GM23338 (cell line): ENCODE data around the gene SLC9C2. TPM values are rescaled to one million over a fixed set of nuclear protein-coding genes. Genes with fewer than 3 reads are reported as not detected.

Experiments used
- ATAC-seq: fragments of 200-7000 bp; cut with Tn5 transposase; 3 replicates; pipeline ENCODE4 v1.9.1; 2020
- DNase-seq: peaks from one replicate; pipeline ENCODE4 v3.0.0-alpha.2; 2015; ENCODE audit warnings: low spot score
- H2AFZ ChIP-seq: fragments of 200-600 bp; sonication (generic); 2 replicates; pipeline ENCODE4 v1.8.0; 2016; ENCODE audit warnings: antibody characterized with exemption, mild to moderate bottlenecking, moderate library complexity
- H3F3A ChIP-seq: fragments of 200-600 bp; sonication (generic); replicated peaks from 2 replicates; pipeline ENCODE4 v1.8.0; 2017; ENCODE audit warnings: antibody characterized with exemption, mixed run types, low read depth
- H3K27ac ChIP-seq: fragments of 200-600 bp; sonication (generic); 2 replicates; pipeline ENCODE4 v1.6.1; 2016; ENCODE audit warnings: low read depth
- H3K27me3 ChIP-seq: fragments of 200-600 bp; sonication (generic); 2 replicates; pipeline ENCODE4 v1.8.0; 2016; ENCODE audit warnings: mild to moderate bottlenecking, mixed run types, moderate library complexity; ENCODE audit not compliant: insufficient read depth
- H3K36me3 ChIP-seq: fragments of 200-600 bp; sonication (generic); 2 replicates; pipeline ENCODE4 v1.8.0; 2016; ENCODE audit warnings: mild to moderate bottlenecking; ENCODE audit not compliant: insufficient read depth
- H3K4me1 ChIP-seq: fragments of 200-600 bp; sonication (generic); 2 replicates; pipeline ENCODE4 v1.8.0; 2016; ENCODE audit warnings: mild to moderate bottlenecking, moderate library complexity; ENCODE audit not compliant: insufficient read depth
- H3K4me2 ChIP-seq: fragments of 200-600 bp; sonication (generic); 2 replicates; pipeline ENCODE4 v1.7.1; 2017; ENCODE audit warnings: mixed run types
- H3K4me3 ChIP-seq: fragments of 200-600 bp; sonication (generic); 2 replicates; pipeline ENCODE4 v1.6.1; 2016; ENCODE audit warnings: mixed run types
- H3K79me2 ChIP-seq: fragments of 200-600 bp; sonication (generic); replicated peaks from 2 replicates; pipeline ENCODE4 v1.8.0; 2017; ENCODE audit warnings: mild to moderate bottlenecking; ENCODE audit not compliant: insufficient read depth
- H3K9me2 ChIP-seq: fragments of 200-600 bp; sonication (generic); 2 replicates; pipeline ENCODE4 v1.8.0; 2017; ENCODE audit not compliant: insufficient read depth
- H4K20me1 ChIP-seq: fragments of 200-600 bp; sonication (generic); replicated peaks from 2 replicates; pipeline ENCODE4 v1.8.0; 2017; ENCODE audit warnings: mild to moderate bottlenecking; ENCODE audit not compliant: insufficient read depth
- H3K27ac Mint-ChIP-seq: 2 replicates; pipeline ENCODE4 v1.8.0; 2020; ENCODE audit warnings: inconsistent platforms, mild to moderate bottlenecking, moderate library complexity, mixed read lengths
- H3K27me3 Mint-ChIP-seq: 3 replicates; pipeline ENCODE4 v1.8.0; 2022; ENCODE audit warnings: low read depth, mild to moderate bottlenecking, moderate library complexity, mixed read lengths, inconsistent platforms; ENCODE audit not compliant: insufficient read depth, poor library complexity
- H3K36me3 Mint-ChIP-seq: 3 replicates; pipeline ENCODE4 v1.8.0; 2021; ENCODE audit warnings: low read depth, mild to moderate bottlenecking, inconsistent platforms, moderate library complexity, mixed read lengths
- H3K4me1 Mint-ChIP-seq: 3 replicates; pipeline ENCODE4 v1.8.0; 2020; ENCODE audit warnings: mild to moderate bottlenecking, inconsistent platforms, mixed read lengths
- H3K4me3 Mint-ChIP-seq: 3 replicates; pipeline ENCODE4 v1.8.0; 2021; ENCODE audit warnings: moderate library complexity, mild to moderate bottlenecking, inconsistent platforms, mixed read lengths
- H3K9me3 Mint-ChIP-seq: 3 replicates; pipeline ENCODE4 v1.8.0; 2020; ENCODE audit warnings: moderate library complexity, mild to moderate bottlenecking, inconsistent platforms, mixed read lengths
- NANOG ChIP-seq: IDR thresholded peaks from 2 replicates; pipeline ENCODE4 v1.6.1; 2016; ENCODE audit warnings: antibody characterized with exemption, borderline replicate concordance
- POLR2AphosphoS5 ChIP-seq: IDR thresholded peaks from 2 replicates; pipeline ENCODE4 v1.6.1; 2016; ENCODE audit warnings: antibody characterized with exemption, low read depth
- ZNF114 ChIP-seq: fragments of 250-450 bp; sonication (Bioruptor Pico); IDR thresholded peaks from 2 replicates; pipeline ENCODE4 v1.5.0; 2020; ENCODE audit warnings: mild to moderate bottlenecking, moderate library complexity
- ZNF331 ChIP-seq: fragments of 250-450 bp; sonication (Bioruptor Pico); IDR thresholded peaks from 2 replicates; pipeline ENCODE4 v1.5.0; 2020; ENCODE audit warnings: low read depth, mild to moderate bottlenecking, moderate library complexity
- polyA plus RNA-seq: library from polyadenylated mRNA; unstranded; fragments of >200 nt; fragmentation: Nextera tagmentation; extraction: Ambion mirVana; gene quantifications from 2 replicates; pipeline ENCODE4 v1.2.1, GENCODE V29; 2016
- total RNA-seq: library from RNA; depleted of rRNA; stranded (reverse); fragments of >200 nt; shearing (Covaris generic); gene quantifications from 2 replicates; pipeline ENCODE4 v1.2.3, GENCODE V29; 2014
- TF ChIP-seq, protein P1 (sequence below), 2 experiments: fragments of 200-600 bp in 1 of 2; sonication (generic) in 1 of 2; conservative IDR thresholded peaks; 2 replicates each; pipeline versions ENCODE4 v1.5.1 to v1.6.1; 2016 to 2017; ENCODE audit warnings: antibody characterized with exemption in 2 of 2, low read depth in 2 of 2, mild to moderate bottlenecking in 2 of 2, moderate library complexity in 1 of 2
- TF ChIP-seq, protein P2 (sequence below): fragments of 250-450 bp; sonication (Bioruptor Pico); IDR thresholded peaks from 2 replicates; pipeline ENCODE4 v1.5.0; 2020; ENCODE audit warnings: mild to moderate bottlenecking, moderate library complexity

The SLC9C2 gene
- total and polyA plus RNA-seq, 2 experiments from 2014 or later = not detected

DNA sequence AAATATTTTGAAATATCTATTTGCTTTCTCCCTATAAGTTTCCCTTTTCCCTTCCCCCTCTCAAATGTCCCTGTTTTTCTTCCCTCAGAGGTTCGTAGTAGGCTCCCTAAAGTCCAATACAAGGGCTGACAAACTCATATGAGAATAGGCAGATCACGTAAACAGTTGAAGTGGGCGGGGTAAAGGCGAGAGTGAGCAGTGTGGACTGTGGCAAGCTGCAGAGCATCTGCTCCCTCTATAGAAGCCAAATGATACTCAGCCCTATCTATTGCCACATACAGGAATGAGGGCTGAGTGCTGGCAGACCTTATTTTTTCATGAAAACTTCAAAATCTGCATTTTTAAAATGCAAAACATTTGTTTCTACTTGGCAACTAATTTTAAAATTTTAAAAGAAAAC, 99.5 kb downstream of the SLC9C2 start:
- Histone ChIP-seq H3K27ac (no peak overlapping the region), H3K4me3 (no peak overlapping the region), H3K4me1 (peaks cover 14% of the 10 kb centered on the region), H4K20me1 (no peaks in the 10 kb centered on the region), H3K79me2 (no peaks in the 10 kb centered on the region), H3F3A (no peaks in the 10 kb centered on the region), H3K27me3 (no peaks in the 10 kb centered on the region), H3K4me2 (no peak overlapping the region), H2AFZ (peak overlapping the region; percentile 70; the same call in 1 of the 2 replicates), H3K9me2 (no peaks in the 10 kb centered on the region), H3K36me3 (peaks cover 3% of the 10 kb centered on the region; the same call in 1 of the 2 replicates)
- no peak for DNase-seq
- Mint-ChIP-seq H3K9me3 (peaks cover 8% of the 10 kb centered on the region; the same call in 1 of the 3 replicates), H3K4me3 (no peak overlapping the region), H3K36me3 (peaks cover 8% of the 10 kb centered on the region; the same call in 2 of the 3 replicates), H3K27me3 (peaks cover 2% of the 10 kb centered on the region), H3K27ac (no peak overlapping the region), H3K4me1 (peaks cover 21% of the 10 kb centered on the region)
- ATAC-seq = peak; percentile 56
- TF ChIP-seq ZNF114 (CRISPR knock-in tag) = no peak
- TF ChIP-seq, protein P1, sequence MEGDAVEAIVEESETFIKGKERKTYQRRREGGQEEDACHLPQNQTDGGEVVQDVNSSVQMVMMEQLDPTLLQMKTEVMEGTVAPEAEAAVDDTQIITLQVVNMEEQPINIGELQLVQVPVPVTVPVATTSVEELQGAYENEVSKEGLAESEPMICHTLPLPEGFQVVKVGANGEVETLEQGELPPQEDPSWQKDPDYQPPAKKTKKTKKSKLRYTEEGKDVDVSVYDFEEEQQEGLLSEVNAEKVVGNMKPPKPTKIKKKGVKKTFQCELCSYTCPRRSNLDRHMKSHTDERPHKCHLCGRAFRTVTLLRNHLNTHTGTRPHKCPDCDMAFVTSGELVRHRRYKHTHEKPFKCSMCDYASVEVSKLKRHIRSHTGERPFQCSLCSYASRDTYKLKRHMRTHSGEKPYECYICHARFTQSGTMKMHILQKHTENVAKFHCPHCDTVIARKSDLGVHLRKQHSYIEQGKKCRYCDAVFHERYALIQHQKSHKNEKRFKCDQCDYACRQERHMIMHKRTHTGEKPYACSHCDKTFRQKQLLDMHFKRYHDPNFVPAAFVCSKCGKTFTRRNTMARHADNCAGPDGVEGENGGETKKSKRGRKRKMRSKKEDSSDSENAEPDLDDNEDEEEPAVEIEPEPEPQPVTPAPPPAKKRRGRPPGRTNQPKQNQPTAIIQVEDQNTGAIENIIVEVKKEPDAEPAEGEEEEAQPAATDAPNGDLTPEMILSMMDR (conservative IDR thresholded peaks at IDR 0.05; ENCODE audit: low read depth in 2 of 2) = 0 out of 4 replicates have a peak, but pooled peaks of 1 of the 2 experiments have one; percentile 3

DNA sequence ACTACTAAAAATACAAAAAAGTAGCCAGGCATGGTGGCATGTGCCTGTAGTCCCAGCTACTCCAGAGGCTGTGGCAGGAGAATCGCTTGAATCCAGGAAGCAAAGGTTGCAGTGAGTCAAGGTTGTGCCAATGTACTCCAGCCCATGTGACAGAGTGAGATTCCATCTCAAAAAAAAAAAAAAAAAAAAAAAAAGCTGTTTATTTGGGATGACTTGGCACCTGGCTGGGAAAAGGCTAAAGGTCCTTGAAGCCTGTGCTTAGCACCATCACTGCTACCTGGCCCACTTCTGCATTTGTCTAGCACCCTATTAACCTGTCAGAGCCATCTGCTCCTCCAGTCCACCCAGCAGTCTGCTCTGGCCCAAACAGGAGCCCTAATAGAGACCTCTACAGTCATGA, 100.8 kb downstream of the SLC9C2 start:
- Mint-ChIP-seq H3K27me3 (peaks cover 2% of the 10 kb centered on the region), H3K9me3 (peaks cover 15% of the 10 kb centered on the region), H3K4me3 (no peak overlapping the region), H3K4me1 (peaks cover 13% of the 10 kb centered on the region), H3K27ac (no peak overlapping the region), H3K36me3 (peaks cover 8% of the 10 kb centered on the region)
- DNase-seq = no peak
- TF ChIP-seq NANOG = no peak
- no peak for TF ChIP-seq POLR2AphosphoS5
- TF ChIP-seq, protein P2, sequence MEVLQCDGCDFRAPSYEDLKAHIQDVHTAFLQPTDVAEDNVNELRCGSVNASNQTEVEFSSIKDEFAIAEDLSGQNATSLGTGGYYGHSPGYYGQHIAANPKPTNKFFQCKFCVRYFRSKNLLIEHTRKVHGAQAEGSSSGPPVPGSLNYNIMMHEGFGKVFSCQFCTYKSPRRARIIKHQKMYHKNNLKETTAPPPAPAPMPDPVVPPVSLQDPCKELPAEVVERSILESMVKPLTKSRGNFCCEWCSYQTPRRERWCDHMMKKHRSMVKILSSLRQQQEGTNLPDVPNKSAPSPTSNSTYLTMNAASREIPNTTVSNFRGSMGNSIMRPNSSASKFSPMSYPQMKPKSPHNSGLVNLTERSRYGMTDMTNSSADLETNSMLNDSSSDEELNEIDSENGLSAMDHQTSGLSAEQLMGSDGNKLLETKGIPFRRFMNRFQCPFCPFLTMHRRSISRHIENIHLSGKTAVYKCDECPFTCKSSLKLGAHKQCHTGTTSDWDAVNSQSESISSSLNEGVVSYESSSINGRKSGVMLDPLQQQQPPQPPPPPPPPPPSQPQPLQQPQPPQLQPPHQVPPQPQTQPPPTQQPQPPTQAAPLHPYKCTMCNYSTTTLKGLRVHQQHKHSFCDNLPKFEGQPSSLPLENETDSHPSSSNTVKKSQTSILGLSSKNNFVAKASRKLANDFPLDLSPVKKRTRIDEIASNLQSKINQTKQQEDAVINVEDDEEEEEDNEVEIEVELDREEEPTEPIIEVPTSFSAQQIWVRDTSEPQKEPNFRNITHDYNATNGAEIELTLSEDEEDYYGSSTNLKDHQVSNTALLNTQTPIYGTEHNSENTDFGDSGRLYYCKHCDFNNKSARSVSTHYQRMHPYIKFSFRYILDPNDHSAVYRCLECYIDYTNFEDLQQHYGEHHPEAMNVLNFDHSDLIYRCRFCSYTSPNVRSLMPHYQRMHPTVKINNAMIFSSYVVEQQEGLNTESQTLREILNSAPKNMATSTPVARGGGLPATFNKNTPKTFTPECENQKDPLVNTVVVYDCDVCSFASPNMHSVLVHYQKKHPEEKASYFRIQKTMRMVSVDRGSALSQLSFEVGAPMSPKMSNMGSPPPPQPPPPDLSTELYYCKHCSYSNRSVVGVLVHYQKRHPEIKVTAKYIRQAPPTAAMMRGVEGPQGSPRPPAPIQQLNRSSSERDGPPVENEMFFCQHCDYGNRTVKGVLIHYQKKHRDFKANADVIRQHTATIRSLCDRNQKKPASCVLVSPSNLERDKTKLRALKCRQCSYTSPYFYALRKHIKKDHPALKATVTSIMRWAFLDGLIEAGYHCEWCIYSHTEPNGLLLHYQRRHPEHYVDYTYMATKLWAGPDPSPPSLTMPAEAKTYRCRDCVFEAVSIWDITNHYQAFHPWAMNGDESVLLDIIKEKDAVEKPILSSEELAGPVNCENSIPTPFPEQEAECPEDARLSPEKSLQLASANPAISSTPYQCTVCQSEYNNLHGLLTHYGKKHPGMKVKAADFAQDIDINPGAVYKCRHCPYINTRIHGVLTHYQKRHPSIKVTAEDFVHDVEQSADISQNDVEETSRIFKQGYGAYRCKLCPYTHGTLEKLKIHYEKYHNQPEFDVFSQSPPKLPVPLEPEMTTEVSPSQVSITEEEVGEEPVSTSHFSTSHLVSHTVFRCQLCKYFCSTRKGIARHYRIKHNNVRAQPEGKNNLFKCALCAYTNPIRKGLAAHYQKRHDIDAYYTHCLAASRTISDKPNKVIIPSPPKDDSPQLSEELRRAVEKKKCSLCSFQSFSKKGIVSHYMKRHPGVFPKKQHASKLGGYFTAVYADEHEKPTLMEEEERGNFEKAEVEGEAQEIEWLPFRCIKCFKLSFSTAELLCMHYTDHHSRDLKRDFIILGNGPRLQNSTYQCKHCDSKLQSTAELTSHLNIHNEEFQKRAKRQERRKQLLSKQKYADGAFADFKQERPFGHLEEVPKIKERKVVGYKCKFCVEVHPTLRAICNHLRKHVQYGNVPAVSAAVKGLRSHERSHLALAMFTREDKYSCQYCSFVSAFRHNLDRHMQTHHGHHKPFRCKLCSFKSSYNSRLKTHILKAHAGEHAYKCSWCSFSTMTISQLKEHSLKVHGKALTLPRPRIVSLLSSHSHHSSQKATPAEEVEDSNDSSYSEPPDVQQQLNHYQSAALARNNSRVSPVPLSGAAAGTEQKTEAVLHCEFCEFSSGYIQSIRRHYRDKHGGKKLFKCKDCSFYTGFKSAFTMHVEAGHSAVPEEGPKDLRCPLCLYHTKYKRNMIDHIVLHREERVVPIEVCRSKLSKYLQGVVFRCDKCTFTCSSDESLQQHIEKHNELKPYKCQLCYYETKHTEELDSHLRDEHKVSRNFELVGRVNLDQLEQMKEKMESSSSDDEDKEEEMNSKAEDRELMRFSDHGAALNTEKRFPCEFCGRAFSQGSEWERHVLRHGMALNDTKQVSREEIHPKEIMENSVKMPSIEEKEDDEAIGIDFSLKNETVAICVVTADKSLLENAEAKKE = no peak
- TF ChIP-seq, protein P1 (conservative IDR thresholded peaks at IDR 0.05; ENCODE audit: low read depth in 2 of 2) = no peak
- TF ChIP-seq ZNF331 = no peak
- H4K20me1 ChIP-seq = no peaks in the 10 kb centered on the region
- no peak overlapping the region for H3K4me3 ChIP-seq
- peaks cover 6% of the 10 kb centered on the region; the same call in 1 of the 2 replicates for H3K4me1 ChIP-seq
- no peak for ATAC-seq
- H3K79me2 ChIP-seq = no peaks in the 10 kb centered on the region
- H2AFZ ChIP-seq = 0 out of 2 replicates have a peak overlapping the region, but pooled peaks have one; percentile 38
- no peaks in the 10 kb centered on the region for H3F3A ChIP-seq
- H3K4me2 ChIP-seq = no peak overlapping the region
- H3K9me2 ChIP-seq = no peaks in the 10 kb centered on the region
- H3K27me3 ChIP-seq = no peaks in the 10 kb centered on the region
- peaks cover 3% of the 10 kb centered on the region; the same call in 1 of the 2 replicates for H3K36me3 ChIP-seq
- H3K27ac ChIP-seq = no peak overlapping the region
